T-helper 22 cell (primary cell): ENCODE results near the gene GLS.
"Not testable (repeated sequence)": the region's sequence is repeated elsewhere in the genome, so short reads cannot be mapped to it uniquely, and the experiment has no call there.

ENCODE experiments used
- DNase-seq: peaks from one replicate; pipeline ENCODE4 v3.0.0-alpha.2; 2020; ENCODE audit warnings: low read depth

Gene GLS

GRCh38 chr2:190935054-190935453 is 54.4 kb downstream of the GLS start:
- DNase-seq = no peak

- no peak for DNase-seq
Measured at GRCh38 chr2:190938771-190939335, 58.2 kb downstream of the GLS start.

DNA sequence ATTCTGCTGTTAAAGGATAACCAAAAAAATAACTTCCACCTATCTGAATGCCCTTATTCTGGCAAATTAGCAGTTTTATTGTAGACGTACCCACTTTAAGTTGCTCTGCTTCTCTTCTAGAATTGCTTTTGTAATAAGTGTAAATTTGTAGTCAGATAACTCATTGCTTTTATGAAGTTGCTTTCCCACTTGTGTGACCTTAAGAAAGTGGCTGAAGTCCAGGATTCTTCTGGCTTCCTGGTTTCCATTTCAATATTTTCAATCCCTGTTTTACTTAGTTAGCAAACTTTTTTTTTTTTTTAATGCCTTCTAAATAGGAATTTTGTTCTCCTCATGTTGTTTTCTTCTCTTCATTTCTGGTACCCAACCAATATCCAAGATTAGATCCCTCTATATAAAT is 59.8 kb downstream of the GLS start:
- no peak for DNase-seq

GRCh38 chr2:190941571-190941970 is 61.0 kb downstream of the GLS start:
- DNase-seq = no peak

GRCh38 chr2:190942697-190943096 is 62.1 kb downstream of the GLS start:
- DNase-seq = no peak

DNA sequence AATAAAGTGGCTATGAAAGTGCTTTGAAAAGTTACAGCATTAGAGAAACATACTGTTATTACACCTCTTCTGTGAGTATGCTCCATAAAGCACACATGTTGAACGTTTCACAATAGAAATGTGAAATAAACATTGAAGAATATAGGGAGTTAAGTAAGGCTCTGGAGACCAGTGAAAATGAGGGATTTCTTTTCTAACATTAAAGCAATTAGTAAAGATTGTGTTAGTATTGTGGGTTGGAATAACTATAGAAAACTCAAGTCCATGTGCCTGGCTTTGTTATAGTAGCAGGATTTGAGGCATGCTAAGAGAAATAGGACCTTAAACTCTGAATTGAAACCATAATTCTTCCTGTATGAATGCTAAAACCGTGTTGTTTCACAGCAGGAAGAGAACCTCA is 63.1 kb downstream of the GLS start:
- no peak for DNase-seq

DNA sequence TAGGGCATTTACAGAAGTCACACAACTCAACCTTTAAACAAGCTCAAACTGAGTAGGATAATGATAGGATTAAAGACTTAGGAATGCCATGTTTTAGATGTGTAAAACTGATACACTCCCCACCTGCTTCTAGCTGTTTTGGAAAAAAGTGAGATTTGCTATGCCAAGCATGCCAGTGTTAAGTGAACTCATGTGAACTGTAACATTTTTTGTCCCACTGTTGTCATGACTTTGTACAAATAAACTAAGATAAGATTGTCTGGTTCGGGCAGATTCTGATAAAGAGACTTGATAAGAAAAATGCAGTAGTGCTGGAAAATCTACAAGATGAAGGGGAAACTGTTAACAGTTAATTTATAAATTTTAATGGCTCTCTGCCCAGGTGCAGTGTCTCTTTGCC is 66.5 kb downstream of the GLS start:
- DNase-seq = no peak

GRCh38 chr2:190947711-190948251 is 67.2 kb downstream of the GLS start:
- DNase-seq = no peak

GRCh38 chr2:190948671-190949070 is 68.0 kb downstream of the GLS start:
- no peak for DNase-seq

- DNase-seq = no peak
Measured at GRCh38 chr2:190950566-190950991, 70.0 kb downstream of the GLS start.

- no peak for DNase-seq
Measured at GRCh38 chr2:190953257-190953656, 72.6 kb downstream of the GLS start.

DNA sequence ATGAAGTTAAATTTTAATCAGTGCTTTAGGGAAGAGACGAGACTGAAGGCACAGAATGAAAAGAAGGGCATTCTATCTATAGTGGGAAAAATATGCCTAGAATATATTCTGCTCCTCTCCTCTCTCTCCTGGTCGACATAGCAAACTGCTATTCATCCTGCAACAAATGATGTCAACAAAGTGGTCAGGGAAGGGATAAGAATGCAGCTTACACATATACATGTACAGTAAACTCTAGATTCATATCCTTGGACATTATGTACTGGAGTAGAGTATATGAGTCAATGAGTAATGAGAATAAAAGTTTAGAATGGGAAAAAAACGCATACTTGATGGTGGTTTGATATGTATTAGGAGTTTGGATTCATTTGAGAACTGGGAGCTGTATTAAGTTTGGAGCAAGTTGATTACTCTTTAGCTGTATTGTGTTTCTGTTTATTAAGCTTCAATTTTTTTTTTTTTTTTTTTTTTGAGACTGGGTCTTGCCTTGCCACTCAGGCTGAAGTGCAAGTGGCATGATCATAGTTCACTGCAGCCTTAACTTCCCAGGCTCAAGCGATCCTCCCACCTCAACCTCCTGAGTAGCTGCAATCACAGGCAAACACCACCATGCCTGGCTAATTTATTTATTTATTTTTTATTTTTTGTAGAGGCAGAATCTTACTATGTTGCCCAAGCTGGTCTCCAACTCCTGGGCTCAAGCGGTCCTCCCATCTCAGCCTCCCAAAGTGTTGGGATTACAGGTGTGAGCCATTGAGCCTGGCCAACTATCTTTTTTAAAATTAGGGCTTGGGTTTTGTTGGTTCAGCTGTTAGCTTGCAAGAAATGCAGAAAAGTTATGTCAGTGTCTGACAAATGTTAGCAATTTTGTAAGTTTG is 79.5 kb downstream of the GLS start:
- DNase-seq = no peak

DNA sequence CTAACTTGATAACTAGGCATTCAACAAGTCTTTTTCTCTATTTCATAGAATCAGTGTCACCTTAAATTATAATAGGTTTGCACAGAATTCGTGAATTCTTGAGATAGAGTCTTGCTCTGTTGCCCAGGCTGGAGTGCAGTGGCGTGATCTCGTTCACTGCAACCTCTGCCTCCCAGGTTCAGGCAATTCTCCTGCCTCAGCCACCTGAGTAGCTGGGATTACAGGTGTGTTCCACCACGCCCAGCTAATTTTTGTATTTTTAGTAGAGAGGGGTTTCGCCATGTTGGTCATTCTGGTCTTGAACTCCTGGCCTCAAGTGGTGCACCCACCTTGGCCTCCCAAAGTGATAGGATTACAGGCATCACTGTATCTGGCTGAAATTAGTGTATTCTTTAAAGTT is 80.5 kb downstream of the GLS start:
- DNase-seq = not testable (repeated sequence)

DNA sequence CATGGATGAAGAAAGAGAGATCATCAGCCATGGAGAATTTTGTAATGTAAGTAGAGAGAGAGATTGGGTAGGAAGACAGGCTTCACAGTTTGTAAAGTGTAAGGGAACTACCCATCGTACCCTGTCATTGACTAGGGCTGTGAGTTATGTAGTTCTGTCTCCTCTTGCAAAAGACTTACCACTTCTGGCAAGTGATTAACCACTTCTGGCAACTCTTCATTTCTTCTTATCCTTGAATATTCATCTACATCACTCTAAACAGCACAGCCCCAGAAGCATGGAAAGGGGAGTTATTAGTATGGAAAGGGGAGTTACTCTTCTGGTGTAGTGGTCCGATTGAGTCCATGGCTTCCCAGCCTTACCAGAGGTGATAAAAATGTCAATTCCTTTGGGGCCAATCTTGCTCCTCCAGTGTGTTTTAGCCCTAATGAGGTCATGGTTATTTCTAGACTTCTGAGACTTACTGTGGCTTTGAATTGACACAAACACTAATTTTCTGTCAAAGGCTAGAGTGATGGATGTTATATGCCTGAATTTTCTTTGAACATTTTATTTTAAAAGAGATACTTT is 81.4 kb downstream of the GLS start:
- no peak for DNase-seq

DNA sequence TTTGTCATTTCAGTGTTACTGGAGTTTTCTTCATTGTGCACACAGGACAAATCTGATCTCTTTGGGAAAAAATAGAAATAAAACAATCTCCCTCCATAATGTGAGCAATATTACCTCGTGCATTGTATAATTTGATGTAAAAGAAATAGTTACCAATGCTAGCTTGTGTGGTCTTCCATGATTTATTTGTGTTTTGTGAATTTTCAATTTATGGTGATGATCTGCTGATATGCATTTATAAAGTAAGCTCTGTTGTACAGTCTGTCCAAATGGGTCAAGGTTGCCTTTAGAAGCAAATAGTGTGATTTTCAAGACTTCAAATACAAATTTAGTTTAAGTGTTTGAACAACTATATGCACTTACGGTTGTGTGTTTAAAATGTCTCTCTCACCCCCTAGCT is 82.5 kb downstream of the GLS start:
- no peak for DNase-seq

DNA sequence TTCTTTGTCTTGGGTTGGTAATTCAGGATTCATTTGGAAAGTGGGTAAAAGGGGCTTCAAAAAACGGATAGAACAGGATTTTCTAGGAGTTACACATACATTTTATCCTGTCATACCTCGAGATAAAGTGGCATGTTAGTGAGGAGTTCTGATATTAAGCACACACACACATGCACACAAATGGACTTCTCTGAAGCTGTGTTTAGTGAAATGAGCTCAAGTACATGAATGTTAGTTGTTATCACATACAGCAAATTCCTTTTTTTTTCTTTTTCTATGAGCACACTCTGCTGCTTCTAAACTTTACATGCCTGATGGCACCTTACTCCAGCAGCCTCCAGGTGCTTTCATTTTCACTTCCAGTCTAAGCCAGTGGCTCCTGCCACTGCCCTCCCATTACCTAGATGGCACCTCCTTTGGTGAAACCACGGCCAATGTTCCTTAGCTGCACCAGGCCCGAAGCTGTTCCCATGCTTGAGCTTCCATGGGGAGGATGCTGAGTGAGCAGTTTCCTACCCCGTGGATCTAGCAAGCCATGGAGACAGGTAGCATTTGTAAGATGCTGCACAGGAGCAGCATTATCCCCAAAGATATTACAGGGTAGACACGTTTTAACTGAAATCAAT is 83.7 kb downstream of the GLS start:
- no peak for DNase-seq

GRCh38 chr2:190965580-190966222 is 85.1 kb downstream of the GLS start:
- DNase-seq = no peak

DNA sequence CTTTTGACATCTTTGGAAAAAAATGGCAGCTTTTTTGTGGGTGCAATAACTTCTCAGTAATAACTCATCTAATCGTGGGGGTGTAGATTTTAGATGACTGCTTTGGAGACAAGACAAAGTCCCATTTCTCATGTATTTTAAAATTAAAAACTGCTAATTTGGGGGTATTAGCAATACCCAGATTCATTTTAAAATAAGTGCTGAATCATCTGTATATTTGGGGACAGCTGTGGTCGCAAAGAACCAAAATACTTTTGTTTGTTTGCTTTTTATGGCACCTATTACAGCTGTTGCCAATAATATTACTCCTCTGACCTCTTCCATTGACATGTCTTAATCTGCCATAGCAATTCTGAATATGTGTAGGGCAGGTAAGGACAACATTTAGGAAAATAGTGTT is 87.9 kb downstream of the GLS start:
- DNase-seq = no peak

GRCh38 chr2:190970160-190970559 is 89.5 kb downstream of the GLS start:
- DNase-seq = no peak

- no peak for DNase-seq
Measured at GRCh38 chr2:190970873-190971506, 90.4 kb downstream of the GLS start.

DNA sequence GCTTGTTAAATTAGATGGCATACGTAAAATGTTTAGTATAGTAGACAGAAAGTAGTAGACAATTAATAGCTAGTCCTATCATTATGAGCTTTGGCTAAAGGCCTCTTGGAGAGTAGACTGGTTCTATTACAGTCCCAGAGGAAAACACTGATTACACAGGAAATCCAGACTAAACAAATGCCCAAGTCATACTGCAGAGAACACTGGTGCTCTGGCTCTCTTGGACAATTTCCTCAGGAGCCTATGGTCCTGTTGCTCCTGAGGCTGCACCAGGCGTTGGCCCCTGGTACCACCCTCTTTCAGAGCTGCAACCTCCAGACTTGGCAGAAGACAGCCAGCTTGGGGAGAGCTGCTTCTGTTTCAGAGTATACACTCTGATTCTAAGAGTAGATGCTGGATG is 91.6 kb downstream of the GLS start:
- DNase-seq = no peak

DNA sequence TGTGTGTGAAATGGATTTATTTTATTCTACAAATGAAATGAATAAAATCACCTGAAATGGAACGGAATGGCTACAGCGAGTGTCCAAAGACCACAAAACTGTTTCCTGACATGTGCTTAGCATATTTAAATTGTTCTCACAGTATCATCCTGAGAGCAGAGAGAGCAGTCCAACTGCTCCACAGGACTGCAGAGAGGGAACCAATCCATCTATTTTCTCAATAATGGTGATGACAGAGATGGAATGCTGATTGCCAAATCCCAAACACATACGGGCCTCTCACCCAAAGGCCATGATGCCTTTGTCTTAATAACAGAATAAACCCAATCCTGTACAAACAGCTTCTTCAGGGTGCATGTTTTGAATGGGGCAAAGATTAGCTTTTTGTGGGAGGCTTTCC is 92.2 kb downstream of the GLS start:
- no peak for DNase-seq
